Panc1 (cell line): ENCODE results near the gene AKAP6.

Source experiments
- CTCF ChIP-seq: fragments of 450-650 bp; IDR thresholded peaks from 2 replicates; pipeline ENCODE4 v1.5.1; 2017; ENCODE audit warnings: mild to moderate bottlenecking
- POLR2AphosphoS5 ChIP-seq: IDR thresholded peaks from 2 replicates; pipeline ENCODE4 v1.6.1; 2012; ENCODE audit warnings: mild to moderate bottlenecking, low read depth, low read length, moderate library complexity
- REST ChIP-seq, 2 experiments: IDR thresholded peaks; 2 replicates each; pipeline ENCODE4 v1.6.1; 2011 to 2012; ENCODE audit warnings: low read depth in 2 of 2, control low read depth in 1 of 2, low read length in 1 of 2, mild to moderate bottlenecking in 1 of 2, moderate library complexity in 1 of 2; ENCODE audit not compliant: insufficient read depth in 1 of 2
- SIN3A ChIP-seq: IDR thresholded peaks from 2 replicates; pipeline ENCODE4 v1.6.1; 2012; ENCODE audit warnings: low read depth, mild to moderate bottlenecking, low read length, moderate library complexity, borderline replicate concordance; ENCODE audit not compliant: insufficient read depth

GRCh38 chr14:32324601-32325000, 4.5 kb upstream of the AKAP6 start:
- TF ChIP-seq CTCF (no peak), REST (IDR thresholded peaks at IDR 0.05; ENCODE audit: insufficient read depth in 1 of 2, low read depth in 2 of 2, low read length in 1 of 2) (no peak), POLR2AphosphoS5 (no peak), SIN3A (no peak)
